Activated CD8-positive, alpha-beta T cell treated with anti-CD3 and anti-CD28 coated beads for 36 hours (primary cell): Measurements from ENCODE around the gene DPM1. TPM values are rescaled to one million over a fixed set of nuclear protein-coding genes. Genes with fewer than 3 reads are reported as not detected.

Experiments used
- ATAC-seq: fragments of 200-7000 bp; cut with Tn5 transposase; one replicate; pipeline ENCODE4 v1.10.0; 2021; ENCODE audit warnings: mild to moderate bottlenecking, moderate library complexity
- CTCF ChIA-PET: fragments of 350-600 bp; sonication (Branson Sonifier 250); formaldehyde crosslinking; loops from one replicate; lab custom pipeline; 2021; ENCODE audit warnings: antibody characterized with exemption; lab: Charles Lee
- POLR2A ChIA-PET: fragments of 350-600 bp; sonication (Branson Sonifier 250); formaldehyde crosslinking; loops from one replicate; lab custom pipeline; 2021; ENCODE audit warnings: antibody characterized with exemption; lab: Charles Lee
- DNase-seq: peaks from one replicate; pipeline ENCODE4 v3.0.0-alpha.2; 2020
- H3K27ac Mint-ChIP-seq: one replicate; pipeline ENCODE4 v1.8.0; 2021; ENCODE audit warnings: mild to moderate bottlenecking, mixed read lengths
- H3K27me3 Mint-ChIP-seq: one replicate; pipeline ENCODE4 v1.8.0; 2021; ENCODE audit warnings: mixed read lengths
- H3K36me3 Mint-ChIP-seq: one replicate; pipeline ENCODE4 v1.8.0; 2021; ENCODE audit warnings: low read depth, mixed read lengths
- H3K4me1 Mint-ChIP-seq: one replicate; pipeline ENCODE4 v1.8.0; 2021; ENCODE audit warnings: low read depth, mixed read lengths
- H3K4me3 Mint-ChIP-seq: one replicate; pipeline ENCODE4 v1.8.0; 2021; ENCODE audit warnings: mild to moderate bottlenecking, moderate library complexity, mixed read lengths
- H3K9me3 Mint-ChIP-seq: one replicate; pipeline ENCODE4 v1.8.0; 2021; ENCODE audit warnings: mixed read lengths
- CTCF ChIP-seq: fragments of 200-600 bp; IDR thresholded peaks from one replicate; pipeline ENCODE4 v1.8.0; 2022; ENCODE audit warnings: antibody characterized with exemption, mild to moderate bottlenecking
- intact Hi-C: fragments of 100-400 bp; cut with micrococcal nuclease; formaldehyde crosslinking; loops from one replicate; pipeline ENCODE4 v1.10.0; 2022
- total RNA-seq, 2 experiments: library from RNA; stranded (reverse); gene quantifications; one replicate each; pipeline ENCODE4 v1.2.3, GENCODE V29; 2021

The DPM1 gene
- total RNA-seq, 2 experiments from 2014 or later, result 66.6 to 75.4 TPM

DNA sequence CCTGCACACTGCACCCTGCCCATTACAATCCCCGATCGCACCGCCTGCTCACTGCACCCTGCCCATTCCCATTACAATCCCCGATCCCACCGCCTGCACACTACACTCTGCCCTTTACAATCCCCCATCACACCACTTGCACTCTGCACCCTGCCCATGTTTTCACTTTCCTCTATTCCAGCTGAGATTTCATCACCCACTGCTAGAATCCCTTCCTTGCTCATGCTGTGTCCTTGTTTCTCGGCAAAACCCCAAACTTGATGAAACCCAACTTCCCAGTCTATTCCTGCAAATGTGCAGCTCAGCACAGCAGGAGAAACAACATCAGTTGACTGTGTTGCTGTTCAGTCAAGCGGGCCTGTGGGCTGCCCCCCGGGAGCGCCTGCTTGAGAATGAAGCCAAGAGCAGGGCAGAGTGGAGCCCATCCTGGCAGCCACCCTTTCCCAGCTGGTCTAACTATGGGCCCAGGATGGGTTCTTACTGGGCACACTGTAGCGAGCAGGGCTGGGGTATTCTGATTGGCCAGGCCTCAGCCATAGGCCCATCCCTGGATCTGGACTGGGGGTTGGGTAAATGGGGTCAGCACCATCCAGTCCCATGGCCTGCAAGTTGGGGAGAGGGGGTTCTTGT is 17.5 kb upstream of the DPM1 start:
- DNase-seq, result no peak
- no peak overlapping the region for H3K4me3 Mint-ChIP-seq
- H3K27me3 Mint-ChIP-seq, result peaks cover 21% of the 10 kb centered on the region
- no peaks in the 10 kb centered on the region for H3K36me3 Mint-ChIP-seq
- no peak for ATAC-seq
- intact Hi-C loops, result no loop called here
- H3K4me1 Mint-ChIP-seq, result peaks cover 12% of the 10 kb centered on the region
- TF ChIP-seq CTCF, result no peak
- H3K9me3 Mint-ChIP-seq, result no peaks in the 10 kb centered on the region
- no peak overlapping the region for H3K27ac Mint-ChIP-seq
- POLR2A ChIA-PET, result interaction anchor here (0.6 kb wide), 1 partner anchor 76 kb away, joined by 3 read pairs; no protein-coding TSS in a partner anchor
- CTCF ChIA-PET, result interaction anchor here (1.6 to 4.1 kb wide), 2 partner anchors 12 to 331 kb away, joined by 3 to 17 read pairs; no protein-coding TSS in a partner anchor

- TF ChIP-seq CTCF, result no peak
- POLR2A ChIA-PET, result no interaction called here
- ATAC-seq, result no peak
These were observed 11.6 kb upstream of the DPM1 start for GRCh38 chr20:50969912-50970311.

GRCh38 chr20:50969435-50969834 is 11.1 kb upstream of the DPM1 start:
- Mint-ChIP-seq H3K27me3 (peaks cover 2% of the 10 kb centered on the region), H3K9me3 (no peaks in the 10 kb centered on the region), H3K36me3 (no peaks in the 10 kb centered on the region), H3K4me1 (no peaks in the 10 kb centered on the region), H3K4me3 (no peak overlapping the region), H3K27ac (no peak overlapping the region)
- POLR2A ChIA-PET, result no interaction called here
- CTCF ChIA-PET, result interaction anchor here (0.7 kb wide), 1 partner anchor 175 kb away, joined by 3 read pairs; no protein-coding TSS in a partner anchor
- TF ChIP-seq CTCF, result no peak
- ATAC-seq (no peak), DNase-seq (no peak)
- intact Hi-C loops, result no loop called here

More at GRCh38 chr20:50969912-50970311, 11.6 kb upstream of the DPM1 start:
- no peaks in the 10 kb centered on the region for H3K36me3 Mint-ChIP-seq
- intact Hi-C loops, result no loop called here
- DNase-seq, result no peak
- no peak overlapping the region for H3K4me3 Mint-ChIP-seq
- peaks cover 2% of the 10 kb centered on the region for H3K27me3 Mint-ChIP-seq
- CTCF ChIA-PET, result no interaction called here
- H3K9me3 Mint-ChIP-seq, result no peaks in the 10 kb centered on the region
- H3K4me1 Mint-ChIP-seq, result no peaks in the 10 kb centered on the region
- H3K27ac Mint-ChIP-seq, result no peak overlapping the region

- CTCF ChIA-PET, result interaction anchor here (1.5 kb wide), 1 partner anchor 13 kb away, joined by 7 read pairs; no protein-coding TSS in a partner anchor
- Mint-ChIP-seq H3K4me1 (no peaks in the 10 kb centered on the region), H3K27me3 (peaks cover 2% of the 10 kb centered on the region), H3K27ac (no peak overlapping the region), H3K4me3 (no peak overlapping the region), H3K36me3 (no peaks in the 10 kb centered on the region), H3K9me3 (no peaks in the 10 kb centered on the region)
- POLR2A ChIA-PET, result interaction anchor here (0.9 to 1.3 kb wide), 2 partner anchors 10 to 24 kb away, joined by 4 to 7 read pairs; partner anchors contain the start of genes DPM1 and MOCS3
- TF ChIP-seq CTCF, result no peak
- intact Hi-C loops, result no loop called here
- DNase-seq (no peak), ATAC-seq (no peak)
These were observed 10.0 kb upstream of the DPM1 start for GRCh38 chr20:50968289-50968688.

GRCh38 chr20:50967586-50967985 is 9.3 kb upstream of the DPM1 start:
- DNase-seq (no peak), ATAC-seq (no peak)
- no peak overlapping the region for H3K4me3 Mint-ChIP-seq
- no peaks in the 10 kb centered on the region for H3K36me3 Mint-ChIP-seq
- intact Hi-C loops, result no loop called here
- H3K27me3 Mint-ChIP-seq, result peaks cover 2% of the 10 kb centered on the region
- POLR2A ChIA-PET, result interaction anchor here (0.9 to 1.3 kb wide), 2 partner anchors 9 to 25 kb away, joined by 4 to 7 read pairs; partner anchors contain the start of genes DPM1 and MOCS3
- no peaks in the 10 kb centered on the region for H3K9me3 Mint-ChIP-seq
- CTCF ChIA-PET, result interaction anchor here (1.5 kb wide), 1 partner anchor 14 kb away, joined by 7 read pairs; no protein-coding TSS in a partner anchor
- H3K4me1 Mint-ChIP-seq, result peaks cover 2% of the 10 kb centered on the region
- TF ChIP-seq CTCF, result no peak
- no peak overlapping the region for H3K27ac Mint-ChIP-seq
